HPDE6-E6E7 (cell line): ENCODE measurements around the gene MAP3K5.
A peak's percentile ranks its signal among the peaks of the same experiment; 100 is the strongest.
"Not testable (repeated sequence)": the region's sequence is repeated elsewhere in the genome, so short reads cannot be mapped to it uniquely, and the experiment has no call there.

Source experiments
- DNase-seq: peaks from one replicate; pipeline ENCODE4 v3.0.0; 2011; ENCODE audit warnings: missing footprints; ENCODE audit errors: extremely low spot score

Gene MAP3K5

DNA sequence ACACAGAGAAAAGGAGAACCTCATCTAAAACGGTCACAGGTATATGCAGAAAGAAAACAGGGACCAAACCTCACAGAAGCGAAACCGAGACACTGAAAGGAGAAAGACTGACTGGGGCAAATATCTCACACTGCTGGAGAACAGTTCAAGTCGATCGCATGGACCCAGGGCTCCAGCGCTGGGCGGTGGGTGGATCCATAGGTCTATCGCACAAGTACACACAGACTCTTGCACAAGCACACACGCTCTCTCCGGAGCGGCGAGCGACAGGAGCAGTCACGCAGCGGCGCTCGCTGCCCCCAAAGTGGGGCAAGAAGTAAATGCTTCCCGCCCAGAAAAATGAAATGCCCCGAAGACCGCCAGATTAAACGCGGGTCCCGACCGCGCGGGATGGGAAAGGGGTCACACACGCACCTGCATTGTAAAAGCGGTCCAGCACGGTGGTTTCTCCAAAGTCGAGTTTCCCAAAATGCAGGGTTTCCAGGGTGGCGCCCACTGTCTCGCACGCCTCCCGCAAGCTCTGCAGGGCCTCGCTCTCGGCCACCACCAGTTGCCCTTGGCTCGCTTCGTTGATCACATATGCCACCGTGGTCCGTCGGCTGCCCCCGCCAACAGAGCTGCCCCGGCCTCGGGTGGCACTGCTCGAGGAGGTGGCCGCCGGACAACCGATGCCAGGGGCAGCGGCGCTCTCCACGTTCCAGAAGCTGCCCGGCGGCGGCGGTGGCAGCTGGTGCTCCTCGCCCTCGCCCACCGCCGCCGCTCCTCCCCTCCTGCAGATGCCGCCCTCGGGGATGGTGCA, 782 bp downstream of the MAP3K5 start:
- DNase-seq: no peak

DNA sequence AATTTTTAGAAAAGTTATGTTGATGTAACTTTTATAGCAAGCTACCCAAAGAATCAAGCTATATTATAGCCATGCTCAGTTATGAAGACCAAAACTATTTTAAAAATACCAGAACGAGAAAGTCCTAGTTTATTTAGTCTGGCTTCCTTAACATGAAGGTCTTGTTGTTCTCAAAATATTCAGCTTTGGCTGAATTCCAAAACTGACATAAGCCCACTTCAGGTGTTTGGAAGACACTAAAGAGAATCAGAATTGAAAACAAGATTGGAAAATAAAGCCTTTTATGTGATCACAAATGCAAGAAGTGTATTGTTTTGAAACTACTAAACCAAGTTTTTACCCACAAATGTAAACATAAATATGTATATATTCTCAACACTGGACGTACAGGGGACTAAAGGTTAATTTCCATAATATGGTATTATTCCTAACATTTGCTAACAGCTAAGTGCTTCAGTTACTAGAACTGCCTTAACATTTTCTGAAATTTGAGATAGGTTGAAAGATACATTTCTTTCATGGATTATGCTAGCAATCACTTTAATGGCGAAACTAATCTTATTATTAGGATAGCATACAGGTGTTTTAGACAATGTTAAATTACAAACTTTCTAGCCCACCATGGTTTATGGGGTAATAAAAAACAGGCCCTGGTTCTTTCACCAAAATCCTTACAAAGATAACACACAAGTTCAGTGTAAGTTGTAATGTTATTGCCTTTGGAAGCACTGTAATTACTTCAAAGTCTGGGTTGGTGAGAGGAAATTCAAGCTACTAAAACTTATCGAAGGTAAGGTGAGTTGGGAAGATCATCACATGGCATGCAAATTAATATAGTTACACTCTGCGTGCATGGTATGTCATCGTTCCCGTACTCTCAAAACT, 1.6 kb downstream of the MAP3K5 start:
- DNase-seq: no peak

DNA sequence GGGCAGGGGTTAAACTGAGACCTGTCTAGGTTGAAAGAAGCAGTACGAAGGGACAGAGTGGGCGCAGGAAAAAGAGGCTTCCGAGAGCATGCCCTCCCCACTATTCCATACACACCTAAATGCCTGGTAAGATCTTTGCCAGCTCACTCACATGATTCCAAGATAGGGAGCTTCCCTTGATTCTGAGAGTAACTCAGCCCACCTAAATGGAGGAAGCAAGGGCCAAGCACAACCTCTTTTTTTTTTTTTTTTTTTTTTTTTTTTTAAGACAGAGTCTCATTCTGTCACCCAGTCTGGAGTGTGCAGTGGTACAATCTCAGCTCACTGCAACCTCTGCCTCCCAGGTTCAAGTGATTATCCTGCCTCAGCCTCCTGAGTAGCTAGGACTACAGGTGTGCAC, 2.8 kb downstream of the MAP3K5 start:
- not testable (repeated sequence) for DNase-seq

DNA sequence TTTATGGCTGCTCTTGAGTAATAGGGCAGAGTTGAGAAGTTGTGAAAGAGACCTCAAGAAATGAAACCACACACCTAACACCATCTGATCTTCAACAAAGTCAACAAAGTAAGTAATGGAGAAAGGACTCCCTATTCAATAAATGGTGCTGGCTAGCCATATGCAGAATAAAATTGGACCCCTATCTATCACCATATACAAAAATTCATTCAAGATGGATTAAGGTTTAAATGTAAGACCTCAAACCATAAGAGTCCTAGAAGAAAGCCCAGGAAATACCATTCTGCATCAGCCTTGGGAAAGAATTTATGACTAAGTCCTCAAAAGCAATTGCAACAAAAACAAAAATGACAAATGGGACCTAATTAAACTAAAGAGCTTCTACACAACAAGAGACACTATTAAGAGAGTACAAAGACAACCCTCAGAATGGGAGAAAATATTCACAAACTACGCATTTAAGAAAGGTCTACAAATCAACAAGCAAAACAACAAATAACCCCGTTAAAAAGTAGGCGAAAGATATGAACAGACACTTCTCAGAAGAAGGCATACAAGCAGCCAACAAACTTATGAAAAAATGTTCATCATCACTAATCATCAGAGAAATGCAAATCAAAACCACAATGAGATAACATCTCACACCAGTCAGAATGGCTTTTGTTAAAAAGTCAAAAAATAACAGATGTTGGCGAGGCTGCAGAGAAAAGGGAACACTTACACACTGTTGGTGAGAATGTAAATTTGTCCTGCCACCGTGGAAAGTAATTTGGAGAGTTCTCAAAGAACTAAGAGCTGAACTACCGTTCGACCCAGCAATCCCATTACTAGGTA, 4.0 kb downstream of the MAP3K5 start:
- no peak for DNase-seq

DNA sequence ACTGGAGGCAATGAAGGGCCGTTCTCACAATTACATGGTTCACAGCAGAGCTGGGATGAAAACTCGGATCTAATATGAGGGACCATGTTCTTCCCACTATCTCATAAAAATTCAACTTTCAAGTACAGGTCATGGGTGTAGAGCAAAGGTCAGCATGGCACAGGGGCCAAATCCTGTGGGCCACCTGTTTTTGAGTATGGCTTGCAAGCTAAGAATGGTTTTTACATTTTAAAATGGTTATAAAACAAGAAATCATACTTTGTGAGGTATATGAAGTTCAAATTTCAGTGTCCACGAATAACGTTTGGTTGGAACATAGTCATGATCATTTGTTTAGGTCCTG, 4.6 kb downstream of the MAP3K5 start:
- DNase-seq: no peak

DNA sequence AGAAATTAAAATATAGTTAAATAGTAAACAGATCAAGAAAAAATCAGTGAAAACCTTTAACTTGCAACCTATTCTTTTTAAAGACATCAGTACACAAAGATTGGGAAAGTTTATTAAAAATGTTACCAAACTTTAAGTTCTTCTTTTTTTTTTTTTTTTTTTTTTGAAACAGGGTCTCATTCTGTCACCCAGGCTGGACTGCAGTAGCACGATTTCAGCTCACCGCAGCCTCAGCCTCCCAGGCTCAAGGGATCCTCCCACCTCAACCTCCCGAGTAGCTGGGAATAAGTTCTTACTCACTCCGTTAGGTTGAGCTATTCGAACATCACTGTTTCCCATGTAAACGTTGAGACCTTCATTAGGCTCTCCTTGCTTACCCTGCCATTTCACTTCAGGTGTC, 5.6 kb downstream of the MAP3K5 start:
- DNase-seq: no peak

DNA sequence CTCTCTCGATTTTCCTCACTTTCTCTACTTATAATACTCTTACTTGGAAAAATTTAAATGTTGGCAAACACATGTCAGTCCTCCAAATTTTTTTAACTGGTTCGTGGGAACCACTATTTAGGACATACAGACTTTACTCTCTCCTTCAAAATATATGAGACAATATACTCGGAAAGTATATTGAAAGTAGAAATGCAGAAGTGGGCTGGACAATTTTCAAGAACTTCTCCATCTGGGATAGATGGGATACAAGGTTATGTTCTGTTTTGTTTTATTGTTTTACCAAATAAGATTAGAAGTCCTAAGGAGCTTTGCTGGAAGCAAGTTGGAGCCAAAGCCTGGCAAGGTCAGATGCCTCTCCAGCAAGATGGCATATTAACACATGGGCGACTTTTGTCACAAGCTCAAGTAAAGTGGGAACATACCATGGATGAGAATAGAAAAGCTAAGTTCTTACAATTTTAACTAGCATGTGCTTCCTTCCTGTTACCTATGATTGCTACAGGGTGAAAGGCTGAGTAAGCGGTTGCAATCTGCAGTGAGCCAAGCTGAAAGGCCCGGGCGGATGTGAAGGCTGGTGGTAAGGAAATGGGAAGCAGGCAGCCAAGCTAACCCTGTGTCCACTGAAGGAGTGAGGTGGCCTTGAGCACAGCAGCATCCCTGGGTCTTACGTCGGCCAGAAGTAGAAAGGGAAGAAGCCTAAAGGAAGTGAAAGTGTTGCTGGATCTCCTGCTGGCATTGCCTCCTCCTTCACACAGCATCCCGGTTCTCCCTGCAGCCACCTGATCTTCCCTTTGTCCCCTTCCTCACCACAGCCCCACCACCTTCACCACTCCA, 7.1 kb downstream of the MAP3K5 start:
- DNase-seq: no peak

DNA sequence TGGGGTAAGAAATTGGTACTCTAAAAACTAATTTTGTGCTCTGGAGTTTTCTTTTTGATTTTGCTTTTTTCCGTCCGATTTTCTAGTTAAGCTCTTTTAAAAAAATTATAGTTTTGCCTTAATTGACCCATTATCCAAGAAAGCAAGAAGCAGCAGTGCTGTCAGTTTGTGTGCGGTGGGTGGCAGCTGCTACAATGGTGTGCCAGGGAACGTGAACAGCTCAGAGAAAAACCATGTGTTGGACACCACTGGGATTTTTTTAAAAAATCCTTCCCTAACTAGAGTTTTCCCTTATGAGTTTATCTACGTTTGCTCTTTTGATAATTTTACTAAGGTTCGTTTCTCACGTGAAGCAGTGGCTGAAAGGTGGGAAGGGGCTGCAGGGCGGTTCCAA, 8.0 kb downstream of the MAP3K5 start:
- DNase-seq: no peak

DNA sequence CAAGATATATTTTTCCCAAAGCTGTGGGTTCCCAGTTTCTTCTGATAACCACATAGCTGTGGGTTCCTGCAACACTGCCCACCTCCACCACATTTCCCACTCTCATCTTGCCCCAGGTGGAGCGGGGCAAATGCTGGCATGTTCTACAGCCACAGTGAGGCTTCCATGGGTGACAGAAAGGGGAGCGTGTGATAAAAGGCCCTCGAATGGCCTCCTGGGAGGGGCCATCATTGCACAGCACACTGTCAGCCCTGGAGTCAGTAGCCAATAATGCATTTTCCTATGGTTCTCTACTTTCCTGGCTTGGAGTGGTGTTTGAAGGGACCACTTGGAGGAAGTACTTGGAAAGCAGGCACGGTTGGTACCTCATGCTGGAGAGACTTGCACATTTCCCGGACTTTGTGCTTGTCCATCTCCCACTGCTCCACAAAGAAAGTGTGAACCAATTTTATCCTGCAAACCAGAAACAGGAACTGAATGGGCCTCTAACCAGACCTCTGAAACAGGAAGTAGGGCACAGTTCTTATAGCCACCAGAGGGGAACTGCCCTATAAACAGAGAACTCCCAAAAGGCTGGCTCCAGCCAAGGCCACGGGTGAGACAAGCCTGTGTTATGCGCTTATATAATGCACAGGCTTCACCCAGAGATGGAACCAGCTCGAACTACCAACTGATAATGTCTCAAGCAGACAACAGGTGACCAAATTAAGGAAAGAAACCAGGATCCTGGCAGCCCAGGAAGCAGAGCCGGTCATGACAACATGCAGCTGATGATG, 8.6 kb downstream of the MAP3K5 start:
- DNase-seq: no peak

DNA sequence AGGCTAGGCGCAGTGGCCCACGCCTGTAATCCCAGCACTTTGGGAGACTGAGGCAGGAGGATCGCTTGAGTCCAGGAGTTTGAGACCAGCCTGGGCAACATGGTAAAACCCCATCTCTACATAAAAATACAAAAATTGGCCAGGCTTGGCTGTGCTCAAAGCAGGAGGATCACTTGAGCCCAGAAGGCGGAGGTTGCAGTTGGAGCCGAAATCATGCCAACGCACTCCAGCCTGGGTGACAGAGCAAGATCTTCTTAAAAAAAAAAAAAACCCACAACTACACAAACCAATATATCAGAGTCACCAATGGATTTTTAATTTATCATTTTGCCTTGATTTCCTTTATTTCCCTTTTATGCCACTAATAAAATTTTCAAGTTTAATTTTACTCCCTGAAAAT, 9.3 kb downstream of the MAP3K5 start:
- no peak for DNase-seq

DNA sequence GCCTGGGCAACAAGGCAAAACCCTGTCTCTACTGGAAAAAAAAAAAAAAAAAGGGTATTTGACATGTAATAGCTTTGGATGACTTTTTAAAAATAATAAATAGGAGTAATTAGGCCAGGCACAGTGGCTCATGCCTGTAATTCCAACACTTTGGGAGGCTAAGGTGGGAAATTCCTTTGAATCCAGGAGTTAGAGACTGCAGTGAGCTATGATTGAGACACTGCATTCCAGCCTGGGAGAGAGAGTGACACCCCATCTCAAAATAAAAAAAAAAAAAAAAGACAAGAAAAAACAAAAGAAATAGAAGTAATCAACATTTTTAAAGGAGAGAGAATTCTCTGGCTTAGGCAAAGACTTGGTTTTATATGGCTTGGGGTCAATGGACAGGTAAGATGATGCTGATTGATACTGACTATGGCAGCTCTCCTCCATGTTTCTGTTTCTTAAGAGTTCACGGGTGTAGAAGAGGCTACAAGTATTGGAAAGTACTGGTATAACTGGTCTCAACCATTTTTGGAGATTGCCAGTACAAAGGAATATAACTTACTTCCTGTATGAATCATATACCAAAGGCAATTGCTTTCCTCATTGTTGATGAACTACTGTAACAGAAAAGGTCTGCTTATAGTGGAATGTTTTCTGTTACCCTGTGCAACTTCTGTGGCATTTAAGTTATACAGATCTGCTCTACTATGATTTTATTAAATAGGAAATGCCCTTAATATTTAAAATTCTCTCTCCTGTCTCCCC, 10.1 kb downstream of the MAP3K5 start:
- DNase-seq: peak; percentile 77

DNA sequence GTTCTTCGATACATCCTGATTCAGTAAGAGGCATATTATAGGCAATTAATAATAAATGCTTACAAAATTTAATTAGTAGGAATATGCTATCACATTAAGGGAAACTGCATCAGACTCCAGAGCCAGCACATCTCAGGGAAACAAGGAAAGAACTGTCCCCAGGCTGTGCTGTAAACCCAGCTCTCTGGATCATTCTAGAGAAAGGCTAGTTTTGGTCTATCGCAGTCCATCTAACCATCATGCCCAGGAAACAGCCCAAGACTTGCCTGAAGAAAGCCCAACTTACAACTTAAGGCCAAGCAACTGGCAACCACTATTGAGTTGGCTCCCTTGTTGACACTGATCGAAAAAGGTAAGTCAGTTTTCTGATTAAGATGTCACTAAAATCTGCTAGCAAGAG, 11.3 kb downstream of the MAP3K5 start:
- no peak for DNase-seq

DNA sequence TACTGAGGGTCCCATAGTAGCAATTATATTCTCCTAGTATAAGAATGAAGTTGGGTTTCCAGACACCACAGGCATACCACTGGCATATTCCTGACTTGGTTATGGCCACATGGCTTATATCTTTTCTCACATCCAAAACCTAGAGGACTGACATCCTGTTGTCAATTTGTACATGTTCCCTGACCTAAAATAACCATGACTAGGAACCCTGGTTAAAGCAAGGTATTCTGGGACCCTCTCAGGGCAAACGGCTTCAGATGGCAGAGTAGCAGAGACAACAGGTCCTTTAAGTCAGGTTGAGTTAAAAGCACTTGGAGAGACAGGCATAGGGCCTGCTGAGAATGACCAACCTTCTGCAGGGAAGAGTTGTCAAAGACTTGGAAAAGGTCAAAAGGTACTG, 12.6 kb downstream of the MAP3K5 start:
- DNase-seq: no peak

DNA sequence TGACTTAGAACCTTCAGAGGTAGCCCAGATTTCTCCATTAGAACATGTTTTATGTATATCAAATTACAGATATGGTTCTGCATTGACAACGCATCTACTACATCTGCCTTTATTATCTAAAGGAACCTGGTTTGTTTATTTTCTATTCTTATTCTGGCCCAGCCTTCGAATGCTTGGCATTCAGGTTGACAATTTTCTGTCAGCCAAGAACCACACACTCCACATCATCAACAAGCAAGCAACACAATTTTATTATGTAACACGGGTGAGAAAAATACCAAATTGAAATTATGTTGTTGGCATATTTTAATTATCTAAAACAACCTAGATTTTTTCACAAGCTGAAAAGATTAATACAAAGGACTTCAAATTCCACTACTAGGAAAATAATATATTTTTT, 14.6 kb downstream of the MAP3K5 start:
- DNase-seq: no peak

DNA sequence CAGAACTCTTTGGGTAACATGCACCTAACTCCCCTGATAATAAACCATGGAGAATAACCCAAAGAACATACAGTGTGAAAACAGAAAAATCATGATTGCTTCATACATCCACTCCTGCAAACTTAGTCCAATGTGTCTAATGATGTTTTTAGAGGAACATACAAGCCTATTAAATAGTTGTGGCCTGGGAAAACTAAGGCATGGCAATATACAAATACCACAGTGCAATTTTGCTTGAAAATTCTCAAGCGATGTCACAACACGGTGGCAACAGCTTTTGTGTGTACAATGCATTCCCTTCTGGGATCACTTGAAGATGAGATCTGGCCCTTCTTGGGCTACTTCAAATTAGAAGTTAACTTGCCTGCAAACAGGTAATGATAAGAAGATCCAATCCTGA, 16.7 kb downstream of the MAP3K5 start:
- DNase-seq: no peak

DNA sequence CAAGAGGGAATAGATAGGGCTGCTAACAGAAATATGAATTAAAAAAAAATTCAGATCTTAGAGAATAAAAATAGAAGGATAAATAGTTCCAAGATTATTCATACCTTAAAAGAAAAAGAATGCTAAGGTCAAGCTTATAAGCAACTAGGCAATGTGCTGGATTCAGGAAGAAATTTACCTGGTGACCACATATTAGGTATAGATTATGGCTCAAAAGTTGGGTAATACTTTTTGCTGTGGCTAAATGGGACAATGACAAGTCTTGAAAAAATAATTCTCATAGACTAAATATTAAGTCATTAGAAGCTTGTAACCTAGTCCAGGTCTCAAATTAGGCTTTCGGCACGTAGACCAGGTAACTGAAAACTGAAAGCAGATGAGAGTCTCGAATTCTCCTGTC, 17.2 kb downstream of the MAP3K5 start:
- no peak for DNase-seq

DNA sequence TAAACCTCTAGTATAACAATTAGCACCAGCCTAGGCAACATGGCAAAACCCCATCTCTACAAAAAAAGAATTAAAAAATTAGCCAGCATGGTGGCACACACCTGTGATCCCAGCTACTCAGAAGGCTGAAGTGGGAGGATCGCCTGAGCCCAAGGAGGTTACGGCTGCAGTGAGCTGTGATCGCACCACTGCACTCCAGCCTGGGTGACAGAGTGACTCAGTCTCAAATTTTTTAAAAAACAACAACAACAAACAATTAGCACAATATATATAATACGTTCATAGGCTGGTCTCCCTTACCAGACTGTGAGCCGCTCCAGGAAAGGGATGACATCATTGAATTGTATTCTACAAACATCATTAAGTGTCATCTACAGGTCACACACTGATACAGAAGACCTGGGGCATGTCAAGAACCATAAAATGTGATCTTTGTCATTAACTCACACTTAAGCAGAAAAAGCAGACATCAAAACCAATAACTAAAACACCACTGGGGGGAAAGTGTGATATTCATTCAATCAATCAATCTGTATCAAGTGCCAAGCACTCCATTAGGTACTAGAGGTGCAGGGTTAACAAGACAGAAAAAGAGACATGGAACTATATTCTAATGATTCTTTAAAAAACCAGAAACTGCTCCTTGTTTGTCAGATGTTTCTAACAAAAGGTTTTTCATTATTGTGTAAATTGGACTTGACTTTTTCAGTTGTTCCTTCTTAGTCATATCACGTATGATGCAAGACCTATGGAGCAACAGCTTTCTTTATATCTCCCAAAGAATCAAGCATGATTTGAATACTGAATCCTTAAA, 17.8 kb downstream of the MAP3K5 start:
- no peak for DNase-seq

DNA sequence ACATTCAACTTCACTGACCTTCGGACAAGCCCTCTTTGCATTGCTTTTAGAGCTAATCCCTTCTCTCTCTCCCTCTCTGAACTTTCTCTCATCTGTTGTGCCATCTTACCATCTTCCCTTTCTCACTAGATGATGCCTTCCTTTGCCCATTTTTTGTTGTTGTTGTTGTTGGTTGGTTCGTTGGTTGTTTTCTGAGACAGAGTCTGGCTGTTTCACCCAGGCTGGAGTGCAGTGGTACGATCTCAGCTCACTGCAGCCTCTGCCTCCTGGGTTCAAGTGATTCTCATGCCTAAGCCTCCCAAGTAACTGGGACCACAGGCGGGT, 18.8 kb downstream of the MAP3K5 start:
- DNase-seq: no peak
